HG03439 (cell line): Measurements from ENCODE around the gene EVI5L.
A peak's percentile ranks its signal among the peaks of the same experiment; 100 is the strongest.
"Not testable (repeated sequence)": the region's sequence is repeated elsewhere in the genome, so short reads cannot be mapped to it uniquely, and the experiment has no call there.

Experiments used
- ATAC-seq: cut with Tn5 transposase; IDR thresholded peaks from one replicate; pipeline ENCODE4 v1.9.1; 2021; ENCODE audit warnings: mild to moderate bottlenecking, moderate library complexity; ENCODE audit not compliant: unreplicated experiment

The EVI5L gene

DNA sequence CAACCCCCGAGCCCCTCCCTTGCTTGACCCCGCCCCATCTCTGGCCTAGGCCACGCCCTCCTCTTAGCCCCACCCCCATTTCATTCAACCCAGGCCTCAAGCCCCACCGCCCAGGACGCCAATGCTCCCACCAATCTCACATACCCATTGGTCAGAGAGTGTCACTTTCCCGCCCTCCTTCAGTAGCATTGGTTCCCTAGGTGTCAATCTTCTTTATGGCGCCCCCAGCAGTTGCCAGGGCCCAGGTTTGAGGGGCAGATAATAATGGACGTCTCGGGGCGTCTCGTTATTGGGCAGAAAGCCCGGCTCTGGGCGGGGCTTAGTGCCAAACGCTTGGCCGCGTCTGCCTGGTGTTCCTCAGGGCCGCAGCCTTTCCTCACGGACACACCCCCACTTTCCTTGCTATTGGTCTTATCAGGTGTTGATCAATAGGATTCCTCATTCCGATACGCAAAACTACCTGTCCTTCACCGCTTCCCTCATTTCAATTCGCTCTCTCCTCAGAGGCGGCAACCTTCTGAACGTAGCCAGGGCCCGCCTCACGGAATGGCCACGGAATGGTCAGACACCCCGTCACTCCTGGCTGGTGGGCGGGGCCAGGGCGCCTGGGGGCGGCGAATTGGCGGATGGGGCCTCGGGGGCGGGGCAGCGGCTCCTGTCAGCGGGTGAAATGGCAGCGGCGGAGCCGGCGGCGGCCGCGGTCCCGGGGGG lies at the start of gene EVI5L:
EVI5L (plus strand) TSS at position 658 of the 711 bp plus-strand sequence. CDS start 16,325 bp downstream, outside the sequence.
- peak; percentile 89 for ATAC-seq

DNA sequence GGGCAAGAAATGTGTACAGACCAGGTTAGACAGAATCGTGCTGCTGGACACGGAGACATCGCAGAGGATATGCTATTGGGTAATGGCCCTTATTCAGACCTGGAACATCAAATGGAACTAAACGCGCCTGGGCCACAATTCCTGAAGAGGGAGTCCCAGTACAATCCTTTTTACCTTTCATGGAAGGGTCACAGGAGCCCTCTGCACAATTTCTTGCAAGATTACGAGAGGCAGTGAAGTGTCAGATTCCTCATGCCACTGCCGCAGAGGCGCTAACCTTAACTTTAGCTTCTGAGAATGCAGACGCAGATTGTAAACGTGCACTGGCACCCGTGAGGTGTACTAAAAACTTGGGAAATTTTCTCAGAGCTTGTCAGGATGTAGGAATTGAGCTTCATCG lies 48.9 kb upstream of the EVI5L start:
- ATAC-seq = no peak

DNA sequence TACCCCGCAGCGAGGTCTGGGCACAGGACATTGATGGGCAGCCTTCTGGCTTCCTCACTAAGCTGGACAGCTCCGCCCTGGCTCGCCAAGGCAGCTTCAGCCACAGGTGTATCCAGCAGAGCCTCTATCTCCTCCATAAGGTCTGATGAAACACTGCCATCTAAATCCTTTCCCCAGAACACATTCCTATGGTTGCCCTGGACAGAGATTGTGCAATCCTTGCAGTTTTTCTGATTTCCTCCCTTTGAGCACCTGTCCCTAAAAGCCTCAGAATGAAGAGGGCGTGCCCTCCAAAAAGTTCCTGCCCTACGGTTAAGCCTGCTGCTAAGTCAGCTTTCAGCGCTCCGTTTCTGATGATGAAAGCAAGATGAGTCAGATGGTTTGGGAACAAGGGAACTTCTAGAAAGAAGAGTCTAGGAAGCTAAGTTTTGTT lies 46.0 kb upstream of the EVI5L start:
- ATAC-seq = no peak

DNA sequence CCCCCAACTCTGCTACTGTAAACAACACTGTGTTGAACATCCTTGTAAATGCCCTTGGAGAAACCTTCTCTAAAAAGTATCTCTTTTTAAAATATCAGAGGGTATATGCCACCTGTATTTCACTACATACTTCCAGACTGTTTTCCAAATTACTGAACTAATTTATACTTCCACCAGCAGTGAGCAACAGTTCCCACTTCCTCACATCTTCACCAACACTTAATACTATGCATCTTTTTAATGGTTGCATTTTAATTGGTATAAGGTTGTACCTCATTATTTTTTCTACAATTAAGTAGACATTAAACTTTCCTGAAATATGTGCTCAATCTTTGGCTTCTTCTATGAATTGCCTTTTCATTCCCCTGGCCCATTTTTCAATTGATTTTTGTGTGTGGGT lies 45.2 kb upstream of the EVI5L start:
- ATAC-seq = no peak

DNA sequence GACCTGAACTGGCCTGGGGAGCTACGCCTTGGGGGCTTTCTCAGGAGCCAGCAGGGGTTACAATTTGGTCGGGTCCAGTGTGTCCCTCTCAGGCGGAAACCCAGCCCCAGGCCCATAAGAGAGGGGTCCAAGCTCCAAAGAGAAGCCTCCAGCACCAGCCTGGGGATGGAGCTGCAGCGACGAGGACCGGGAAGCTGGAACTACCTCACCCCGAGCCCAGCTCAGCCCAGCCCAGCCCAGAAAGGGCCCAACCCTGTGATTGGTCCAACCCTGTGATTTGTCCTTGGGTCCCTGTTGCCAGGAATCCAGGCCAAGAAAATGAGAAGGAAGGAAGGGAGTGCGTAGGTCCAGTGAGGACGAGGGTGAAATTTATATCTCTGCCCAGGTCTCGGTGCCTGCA lies 42.9 kb upstream of the EVI5L start:
- ATAC-seq = no peak

DNA sequence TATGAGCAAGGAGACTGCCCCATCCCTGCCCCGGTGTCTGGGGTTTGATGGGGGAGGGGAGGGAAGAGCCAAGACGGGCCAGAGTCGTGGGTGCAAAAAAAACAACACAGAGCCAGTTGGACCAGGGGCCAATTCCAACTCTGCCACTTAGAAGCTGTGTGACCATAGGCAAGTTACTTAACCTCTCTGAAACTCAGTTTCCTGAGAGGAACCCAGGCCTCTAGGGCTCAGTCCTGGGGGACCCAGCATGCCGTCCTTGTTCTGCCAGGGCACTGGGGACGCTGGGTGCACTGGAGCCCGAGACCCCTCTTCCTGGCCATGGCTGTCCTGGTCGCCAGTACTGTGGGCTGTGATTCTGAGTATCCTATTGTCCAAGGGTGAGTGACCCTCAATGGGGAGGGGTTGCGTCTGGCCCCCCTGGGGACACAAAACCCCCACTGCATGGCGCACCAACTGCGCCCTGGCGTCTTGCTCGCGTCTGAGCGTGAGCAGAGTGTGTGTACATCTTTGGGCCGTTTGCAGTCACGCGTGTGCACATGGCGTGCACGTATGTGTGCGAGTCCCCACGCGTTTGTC lies 42.3 kb upstream of the EVI5L start:
- no peak for ATAC-seq

DNA sequence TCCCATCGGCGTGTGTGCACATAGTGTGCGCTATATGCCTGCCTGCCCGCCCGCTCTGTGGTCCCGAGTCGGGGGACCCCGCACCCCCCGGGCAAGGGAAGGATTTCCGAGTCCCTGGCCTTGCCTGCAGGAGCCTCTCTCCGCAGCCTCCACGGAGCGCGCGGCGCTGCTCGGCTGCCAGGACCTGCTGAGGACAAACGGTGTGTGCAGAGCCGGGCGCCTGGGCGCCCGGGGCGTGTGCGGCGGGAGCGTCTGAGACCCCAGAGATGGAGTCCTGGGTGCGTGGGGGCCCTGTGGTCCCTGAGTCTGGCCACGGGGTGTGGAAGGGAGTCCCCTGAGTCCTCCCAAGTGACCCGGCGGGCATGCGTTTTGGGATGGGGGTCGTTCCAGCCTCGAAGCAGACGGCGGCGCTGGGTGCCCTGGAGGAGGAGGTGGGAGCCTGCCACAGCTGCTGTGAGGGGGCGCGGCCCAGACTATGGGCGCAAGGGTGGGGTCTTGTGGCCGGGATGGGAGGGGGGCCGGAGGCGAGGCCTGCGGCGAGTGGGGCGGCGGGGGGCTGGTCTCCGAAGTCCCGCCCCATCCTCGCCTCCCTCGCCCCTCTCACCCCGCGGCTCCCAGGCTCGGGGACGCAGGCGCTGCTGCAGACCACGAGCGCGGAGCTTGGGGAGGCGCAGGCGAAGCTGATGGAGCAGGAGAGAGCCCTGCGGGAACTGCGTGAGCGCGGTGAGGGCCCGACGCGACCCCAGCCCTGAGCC lies 41.7 kb upstream of the EVI5L start:
- ATAC-seq = no peak

DNA sequence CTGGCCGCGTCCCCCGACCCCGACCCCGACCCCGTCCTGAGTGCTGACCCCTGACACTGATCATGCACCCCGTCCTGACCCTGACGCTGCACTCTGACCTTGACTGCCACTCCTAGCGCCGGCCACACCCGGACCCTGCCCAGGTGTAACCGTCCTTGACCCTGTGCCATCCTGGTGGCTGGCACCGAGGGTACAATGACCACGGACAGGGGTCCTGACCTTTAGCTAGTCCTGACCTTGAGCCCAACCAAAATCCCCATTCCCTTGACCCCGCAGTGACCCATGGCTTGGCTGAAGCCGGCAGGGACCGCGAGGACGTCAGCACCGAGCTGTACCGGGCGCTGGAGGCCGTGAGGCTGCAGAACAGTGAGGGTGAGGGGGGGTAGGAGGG lies 41.1 kb upstream of the EVI5L start:
- no peak for ATAC-seq

DNA sequence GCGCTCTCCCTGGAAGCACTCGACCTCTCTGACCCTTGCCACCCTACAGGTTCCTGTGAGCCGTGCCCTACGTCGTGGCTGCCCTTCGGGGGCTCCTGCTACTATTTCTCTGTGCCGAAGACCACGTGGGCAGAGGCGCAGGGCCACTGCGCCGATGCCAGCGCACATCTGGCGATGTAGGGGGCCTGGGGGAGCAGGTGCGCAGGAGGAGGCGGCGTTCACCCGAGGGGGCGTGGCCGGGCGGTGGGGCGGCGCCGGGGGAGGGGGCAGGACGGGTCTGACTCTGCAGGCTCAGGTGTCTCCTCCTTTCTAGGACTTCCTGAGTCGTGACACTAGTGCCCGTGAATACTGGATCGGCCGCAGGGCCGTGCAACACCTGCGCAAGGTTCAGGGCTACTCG lies 40.6 kb upstream of the EVI5L start:
- no peak for ATAC-seq

DNA sequence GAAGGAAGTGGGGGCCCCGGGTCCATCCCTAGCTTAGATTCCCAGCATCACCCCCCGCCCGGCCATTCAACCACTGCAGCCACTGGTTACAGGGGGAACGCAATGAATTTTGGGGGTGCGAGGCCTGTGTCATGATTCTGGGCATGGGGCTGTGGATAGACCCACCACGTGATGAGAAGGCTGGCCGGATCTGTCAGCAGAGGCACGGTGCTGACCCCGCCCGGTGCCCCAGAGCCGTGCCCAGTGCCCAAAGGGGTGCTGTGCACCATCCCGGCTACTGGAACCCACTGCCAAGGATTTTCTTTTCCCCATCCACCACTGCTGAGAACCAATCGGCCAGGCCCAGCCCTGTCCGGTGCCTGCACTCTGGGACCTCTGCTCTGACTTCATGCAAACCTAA lies 39.6 kb upstream of the EVI5L start:
- no peak for ATAC-seq

DNA sequence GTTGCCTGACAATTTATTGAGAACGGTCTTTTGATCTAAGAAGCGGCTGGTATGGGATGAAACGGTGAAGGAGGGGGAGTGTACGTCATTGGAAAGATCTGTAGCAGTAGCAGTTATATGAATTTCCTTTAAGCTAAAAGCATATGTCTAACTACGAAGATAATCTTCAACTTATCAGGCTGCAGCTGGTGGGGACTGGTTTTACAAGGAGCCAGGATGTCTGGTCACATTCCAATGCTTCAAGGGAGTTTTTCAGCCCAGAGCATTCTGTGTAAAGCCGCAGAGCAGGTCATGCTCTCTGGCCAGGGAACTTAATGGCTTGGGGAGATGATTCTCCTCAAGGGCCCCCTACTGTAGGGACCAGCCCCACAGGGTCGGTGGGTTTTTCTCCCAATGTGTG lies 37.7 kb upstream of the EVI5L start:
- ATAC-seq = no peak

DNA sequence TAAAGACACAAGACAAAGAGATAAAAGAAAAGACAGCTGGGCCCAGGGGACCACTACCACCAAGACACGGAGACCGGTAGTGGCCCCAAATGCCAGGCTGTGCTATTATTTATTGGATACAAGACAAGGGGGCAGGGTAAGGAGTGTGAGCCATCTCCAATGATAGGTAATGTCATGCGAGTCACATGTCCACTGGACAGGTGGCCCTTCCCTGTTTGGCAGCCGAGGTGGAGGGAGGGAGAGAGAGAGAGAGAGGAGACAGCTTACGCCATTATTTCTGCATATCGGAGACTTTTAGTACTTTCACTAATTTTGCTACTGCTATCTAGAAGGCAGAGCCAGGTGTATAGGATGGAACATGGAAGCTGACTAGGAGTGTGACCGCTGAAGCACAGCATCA lies 37.3 kb upstream of the EVI5L start:
- not testable (repeated sequence) for ATAC-seq

DNA sequence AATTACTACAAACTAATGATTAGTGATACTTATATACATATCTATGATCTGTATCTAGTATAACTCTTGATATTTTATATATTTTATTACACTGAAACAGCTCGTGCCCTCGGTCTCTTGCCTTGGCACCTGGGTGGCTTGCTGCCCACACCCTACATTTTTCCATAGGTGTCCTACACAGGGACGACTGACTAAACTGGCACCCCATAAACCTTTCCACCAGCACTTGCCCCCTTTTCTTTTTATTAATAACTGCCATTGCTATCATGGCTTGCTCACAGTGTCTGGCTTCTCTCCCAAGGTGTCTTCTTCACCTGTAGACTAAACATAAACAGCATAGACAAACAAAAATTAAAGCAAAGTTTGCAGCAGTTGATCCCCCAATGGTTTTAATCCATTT lies 36.5 kb upstream of the EVI5L start:
- ATAC-seq = no peak

DNA sequence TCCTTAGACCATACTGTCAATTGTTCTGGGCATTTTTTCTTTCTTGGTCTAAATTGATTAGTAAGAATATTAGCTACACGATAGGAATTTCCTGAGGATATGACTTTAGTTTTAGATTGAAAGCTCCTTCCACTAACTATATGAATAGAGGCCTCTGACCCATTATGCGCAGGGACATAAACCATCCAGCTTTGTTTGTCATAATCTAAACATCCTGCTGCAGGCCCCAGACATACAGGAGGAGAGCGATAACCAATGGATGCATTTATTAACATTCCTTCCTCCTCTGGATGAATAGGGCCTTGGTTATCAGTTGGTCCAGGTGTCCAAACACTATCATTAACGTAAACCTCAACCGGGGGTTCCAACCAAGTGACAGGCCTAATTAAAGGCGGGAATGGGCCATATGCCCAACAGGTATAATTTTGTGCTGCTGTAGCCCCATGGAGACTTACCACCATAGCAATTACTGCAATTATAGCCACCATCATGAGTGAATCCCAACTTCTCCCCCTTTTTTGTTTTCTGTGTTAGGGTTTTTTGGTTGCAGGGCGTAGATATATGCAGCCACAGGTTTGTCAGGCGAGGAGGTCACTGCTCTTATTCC lies 34.4 kb upstream of the EVI5L start:
- ATAC-seq = no peak

DNA sequence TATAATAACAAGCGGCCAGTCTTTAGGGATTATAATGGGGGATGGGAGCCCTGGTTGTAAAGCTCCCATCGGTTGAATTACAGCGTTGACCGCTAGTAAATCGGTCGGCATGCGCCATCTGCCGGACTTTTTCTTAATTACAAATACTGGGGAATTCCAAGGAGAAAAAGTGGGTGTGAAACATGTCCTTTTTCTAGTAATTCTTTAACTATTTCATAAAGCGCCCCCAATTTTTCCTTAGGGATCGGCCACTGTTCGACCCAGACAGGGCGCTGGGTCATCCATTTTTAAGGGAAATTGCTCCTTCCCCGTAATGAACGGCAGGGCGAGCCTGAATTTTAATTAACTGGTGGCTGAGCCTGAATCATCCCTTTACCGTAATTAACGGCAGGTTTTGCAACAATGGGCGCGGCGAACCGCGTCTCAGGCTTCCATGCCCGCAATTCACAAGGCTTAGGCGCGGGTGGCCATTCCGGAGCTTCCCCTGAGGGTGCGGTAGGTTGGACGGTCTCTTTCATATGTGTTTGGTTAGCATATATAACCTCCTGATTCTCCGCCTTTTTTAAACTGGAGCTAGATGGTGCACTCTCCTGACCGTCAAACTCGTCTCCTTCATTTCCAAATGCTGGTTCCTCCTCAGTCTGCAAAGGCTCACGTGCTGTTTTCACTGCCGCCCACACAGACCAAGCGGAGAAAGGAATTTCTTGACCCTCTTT lies 30.2 kb upstream of the EVI5L start:
- no peak for ATAC-seq

DNA sequence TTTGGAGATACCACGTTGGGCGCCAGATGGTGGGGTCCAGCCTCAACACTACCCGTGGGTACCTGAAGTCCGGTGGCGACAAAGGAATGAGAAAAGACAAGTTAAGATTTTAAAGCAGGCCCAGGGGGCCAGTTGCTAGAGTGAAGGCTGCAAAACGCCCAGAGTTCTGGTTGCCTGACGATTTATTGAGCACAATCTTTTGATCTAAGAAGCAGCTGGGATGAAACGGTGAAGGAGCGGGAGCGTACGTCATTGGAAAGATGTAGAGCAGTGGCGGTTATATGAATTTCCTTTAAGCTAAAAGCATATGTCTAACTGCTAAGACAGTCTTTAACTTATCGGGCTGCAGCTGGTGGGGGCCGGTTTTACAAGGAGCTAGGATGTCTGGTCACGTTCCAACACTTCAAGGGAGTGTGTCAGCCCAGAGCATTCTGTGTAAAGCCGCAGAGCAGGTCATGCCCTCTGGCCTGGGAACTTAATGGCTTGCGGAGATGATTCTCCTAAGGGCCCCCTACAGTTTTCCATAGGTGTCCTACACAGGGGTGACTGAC lies 28.9 kb upstream of the EVI5L start:
- no peak for ATAC-seq

DNA sequence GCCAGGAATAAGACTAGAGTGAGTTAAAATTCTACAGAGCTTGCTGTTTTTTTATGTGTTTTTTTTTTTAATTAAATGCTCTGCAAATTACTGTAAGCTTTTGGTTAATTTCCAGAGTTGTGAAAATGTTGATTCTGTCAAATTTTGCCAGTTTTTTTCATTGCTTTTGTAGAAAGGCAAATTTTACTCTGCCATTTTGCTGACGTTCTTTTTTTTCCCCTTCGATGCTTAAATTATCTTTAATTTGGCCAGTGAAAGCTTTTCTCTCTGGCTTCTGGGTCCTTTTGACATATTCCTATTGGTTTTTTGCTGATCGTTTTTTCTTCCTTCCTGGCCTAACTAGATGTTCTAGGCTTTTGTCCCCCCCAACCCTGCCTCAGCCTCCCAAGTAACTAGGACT lies 23.8 kb upstream of the EVI5L start:
- ATAC-seq = no peak

DNA sequence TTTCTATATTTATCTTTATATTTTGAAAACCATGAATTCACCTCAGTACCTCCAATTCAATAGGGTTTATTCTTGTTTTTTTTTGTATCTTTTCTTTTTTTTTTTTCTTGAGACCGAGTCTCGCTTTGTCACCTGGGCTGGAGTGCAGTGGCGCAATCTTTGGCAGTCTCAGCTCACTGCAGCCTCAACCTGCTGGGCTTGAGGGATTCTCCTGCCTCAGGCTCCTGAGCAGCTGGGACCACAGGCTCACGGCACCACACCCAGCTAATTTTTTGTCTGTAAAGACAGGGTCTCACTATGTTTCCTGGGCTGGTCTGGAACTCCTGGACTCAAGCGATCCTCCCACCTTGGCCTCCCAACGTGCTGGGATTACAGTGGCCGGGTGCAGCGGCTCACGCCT lies 23.1 kb upstream of the EVI5L start:
- ATAC-seq = no peak

DNA sequence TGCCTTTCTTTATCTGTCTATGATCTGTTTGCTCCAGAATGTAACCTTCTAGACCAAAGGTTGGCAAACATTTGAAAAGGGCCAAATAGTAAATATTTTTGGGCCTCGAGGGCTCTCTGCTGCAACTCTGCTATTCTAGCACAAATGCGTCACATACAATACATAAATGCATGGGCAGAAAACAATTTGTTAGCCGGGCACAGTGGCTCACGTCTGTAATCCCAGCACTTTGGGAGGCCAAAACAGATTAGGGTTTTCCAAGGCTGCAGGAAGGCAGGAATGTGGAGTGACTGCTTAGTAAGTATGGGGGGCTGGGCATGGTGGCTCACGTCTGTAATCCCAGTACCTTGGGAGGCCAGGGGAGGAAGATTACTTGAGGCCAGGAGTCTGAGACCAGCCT lies 21.9 kb upstream of the EVI5L start:
- ATAC-seq = no peak

DNA sequence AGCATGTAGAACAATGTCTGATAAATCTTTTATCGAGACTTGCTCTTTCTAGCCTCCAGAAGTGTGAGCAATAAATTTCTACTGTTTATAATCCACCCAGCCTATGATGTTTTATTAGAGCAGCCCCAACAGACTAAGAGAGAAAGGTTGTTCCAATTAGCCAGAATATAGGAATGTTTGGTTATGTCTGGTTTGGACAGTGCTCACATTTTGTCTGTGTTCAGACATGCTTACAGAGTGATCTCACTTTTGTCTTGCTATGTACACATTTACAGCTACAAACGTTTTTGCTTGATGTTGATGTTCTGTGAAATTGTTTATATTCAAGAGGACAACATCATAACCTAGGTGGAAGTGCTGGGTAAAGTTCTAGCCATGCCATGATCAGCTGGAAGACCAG lies 18.0 kb upstream of the EVI5L start:
- ATAC-seq = no peak

DNA sequence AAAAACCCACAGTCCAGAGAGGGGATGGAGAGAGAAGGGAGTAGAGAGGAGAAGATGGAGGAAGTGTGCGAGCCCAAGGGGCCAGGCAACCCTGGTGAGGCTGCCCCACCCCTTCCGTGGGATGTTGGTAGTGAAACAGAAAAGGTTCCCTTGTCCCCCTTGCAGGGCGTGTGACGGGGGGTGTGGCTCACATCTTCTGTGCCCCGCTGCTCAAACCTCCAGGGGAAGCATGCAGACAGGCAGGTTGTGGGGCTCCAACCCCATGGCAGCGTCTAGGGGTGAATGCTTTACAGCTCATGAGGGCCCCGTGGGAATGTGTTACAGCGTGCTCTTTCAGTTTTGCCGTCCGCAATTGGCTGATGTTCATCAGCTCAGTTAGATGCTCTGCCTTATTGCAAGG lies 14.7 kb upstream of the EVI5L start:
- ATAC-seq = no peak
